GM19023 (cell line): ENCODE results near the gene CDKAL1.
"Not testable (repeated sequence)": the region's sequence is repeated elsewhere in the genome, so short reads cannot be mapped to it uniquely, and the experiment has no call there.

Experiments
- ATAC-seq: cut with Tn5 transposase; IDR thresholded peaks from one replicate; pipeline ENCODE4 v1.9.1; 2021; ENCODE audit warnings: mild to moderate bottlenecking, moderate library complexity; ENCODE audit not compliant: unreplicated experiment

The CDKAL1 gene

DNA sequence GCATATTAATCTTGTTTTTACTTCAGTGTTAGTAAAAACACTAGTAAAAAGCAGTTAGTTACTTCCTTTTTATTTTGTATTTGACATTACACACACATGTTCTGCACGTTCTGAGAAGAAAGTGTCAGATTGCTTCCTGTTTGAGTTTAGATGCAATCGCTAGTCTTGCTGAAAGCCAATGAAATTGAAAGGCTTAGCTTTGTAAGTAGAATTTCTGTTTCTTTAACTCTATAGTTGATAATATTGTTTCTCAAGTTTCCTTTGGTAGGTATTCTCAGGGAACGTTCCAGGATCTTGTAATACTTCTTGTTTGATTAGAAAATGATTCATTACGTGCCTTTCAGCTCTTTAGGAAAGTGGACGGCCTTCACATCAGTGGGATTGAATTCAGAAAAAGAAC lies 55.0 kb downstream of the CDKAL1 start:
- ATAC-seq, result no peak

DNA sequence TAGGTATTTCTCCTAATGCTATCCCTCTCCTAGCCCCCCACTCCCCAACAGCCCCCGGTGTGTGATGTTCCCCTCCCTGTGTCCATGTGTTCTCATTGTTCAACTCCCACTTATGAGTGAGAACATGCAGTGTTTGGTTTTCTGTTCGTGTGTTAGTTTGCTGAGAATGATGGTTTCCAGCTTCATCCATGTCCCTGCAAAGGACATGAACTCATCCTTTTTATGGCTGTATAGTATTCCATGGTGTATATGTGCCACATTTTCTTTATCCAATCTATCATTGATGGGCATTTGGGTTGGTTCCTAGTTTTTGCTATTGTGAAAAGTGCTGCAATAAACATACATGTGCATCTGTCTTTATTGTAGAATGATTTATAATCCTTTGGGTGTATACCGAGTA lies 56.2 kb downstream of the CDKAL1 start:
- ATAC-seq, result not testable (repeated sequence)

DNA sequence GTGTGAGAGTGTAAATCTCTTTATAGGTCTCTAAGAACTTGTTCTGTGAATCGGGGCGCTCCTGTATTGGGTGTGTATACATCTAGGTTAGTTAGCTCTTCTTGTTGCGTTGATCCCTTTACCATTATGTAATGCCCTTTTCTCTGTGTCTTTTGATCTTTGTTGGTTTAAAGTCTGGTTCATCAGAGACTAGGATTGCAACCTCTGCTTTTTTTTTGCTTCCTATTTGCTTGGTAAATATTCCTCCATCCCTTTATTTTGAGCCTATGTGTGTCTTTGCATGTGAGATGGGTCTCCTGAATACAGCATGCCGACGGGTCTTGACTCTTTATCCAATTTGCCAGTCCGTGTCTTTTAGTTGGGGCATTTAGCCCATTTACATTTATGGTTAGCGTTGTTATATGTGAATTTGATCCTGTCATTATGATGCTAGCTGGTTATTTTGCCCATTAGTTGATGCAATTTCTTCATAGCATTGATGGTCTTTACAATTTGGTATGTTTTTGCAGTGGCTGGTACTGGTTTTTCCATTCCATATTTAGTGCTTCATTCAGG lies 60.1 kb downstream of the CDKAL1 start:
- not testable (repeated sequence) for ATAC-seq

DNA sequence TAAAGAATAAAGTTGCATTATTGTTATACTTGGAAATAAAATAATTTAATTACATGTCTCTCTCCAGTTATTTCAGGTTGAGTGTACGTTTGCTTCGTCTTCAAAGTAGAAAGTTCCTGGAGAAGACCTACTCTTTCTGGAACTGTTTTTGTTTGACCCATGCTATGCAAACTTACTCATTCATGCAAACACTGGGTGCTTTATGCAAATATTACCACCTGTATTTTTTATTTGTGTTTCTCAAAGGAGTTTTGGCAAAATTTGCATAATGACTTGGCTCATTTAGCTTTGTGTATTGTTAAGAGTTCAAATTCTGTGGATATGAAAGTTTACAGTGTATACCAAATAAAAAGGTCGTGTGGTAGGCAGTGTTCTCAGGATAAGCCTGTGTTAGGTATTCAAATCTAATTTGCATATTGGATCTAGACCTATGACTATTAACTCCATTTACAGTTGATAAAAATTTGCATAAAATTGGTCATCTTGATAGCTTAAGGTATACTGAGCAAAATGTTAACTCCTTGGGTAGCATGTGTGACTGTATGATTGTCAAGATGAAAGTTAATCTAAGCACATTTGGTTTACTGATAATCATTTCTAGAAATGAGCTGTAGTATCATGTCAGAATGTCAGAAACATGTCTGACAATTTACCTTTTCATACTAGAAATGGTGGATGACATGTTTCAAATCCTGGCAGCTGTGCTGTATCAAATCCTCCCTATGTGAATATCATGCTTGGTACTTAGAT lies 65.2 kb downstream of the CDKAL1 start:
- no peak for ATAC-seq

DNA sequence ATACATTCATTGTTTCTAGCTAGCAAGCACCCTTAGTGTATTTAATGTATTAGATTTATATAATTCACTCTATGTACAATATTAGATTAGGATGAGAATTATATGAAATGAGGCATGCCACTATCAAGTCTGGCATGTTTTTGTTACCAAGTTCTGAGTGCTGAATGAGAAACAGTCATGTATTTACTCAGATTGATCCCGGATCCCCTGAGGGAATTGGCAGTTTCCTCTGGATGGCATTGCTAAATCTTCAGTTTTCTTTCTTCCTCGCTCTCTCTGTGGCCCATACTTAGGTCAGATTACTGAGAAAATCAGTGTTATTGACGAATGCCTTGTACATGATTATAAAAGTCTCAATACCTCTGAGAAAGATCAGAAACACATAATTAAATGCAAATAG lies 66.6 kb downstream of the CDKAL1 start:
- no peak for ATAC-seq

DNA sequence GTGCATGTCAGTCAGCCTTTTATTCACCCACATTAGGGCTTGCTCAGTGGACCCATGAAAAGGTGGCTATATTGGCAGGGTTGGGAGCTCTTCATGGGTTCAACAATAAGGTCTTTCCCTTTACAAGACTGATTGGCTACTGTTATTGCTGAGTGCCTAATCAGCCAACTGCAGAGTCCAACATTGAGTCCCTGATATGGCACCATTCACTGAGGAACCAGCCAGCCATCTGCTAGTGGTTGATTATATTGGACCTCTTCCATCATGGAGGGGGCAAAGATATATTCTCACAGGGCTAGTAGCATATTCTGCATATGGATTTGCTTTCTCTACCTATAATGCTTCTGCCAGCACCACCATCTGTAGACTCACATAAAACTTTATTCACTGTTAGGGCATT lies 69.9 kb downstream of the CDKAL1 start:
- ATAC-seq, result no peak

DNA sequence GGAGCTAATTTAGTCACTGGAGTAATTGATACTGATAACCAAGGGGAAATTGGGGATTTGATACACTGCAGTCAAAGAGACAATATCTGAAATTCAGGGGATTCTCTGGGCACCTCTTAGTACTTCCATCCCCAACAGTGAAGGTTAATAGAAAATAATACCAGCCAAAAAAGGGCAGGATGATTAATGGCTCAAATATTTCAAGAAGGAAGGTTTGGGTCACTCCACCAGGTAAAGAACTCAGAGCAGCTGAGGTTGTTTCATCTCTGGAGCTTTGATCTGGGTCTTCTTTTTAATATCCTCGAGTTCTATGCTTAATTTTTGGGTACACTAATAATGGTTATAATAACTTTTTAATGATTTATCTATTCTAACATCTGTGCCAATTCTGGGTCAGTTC lies 70.8 kb downstream of the CDKAL1 start:
- no peak for ATAC-seq

DNA sequence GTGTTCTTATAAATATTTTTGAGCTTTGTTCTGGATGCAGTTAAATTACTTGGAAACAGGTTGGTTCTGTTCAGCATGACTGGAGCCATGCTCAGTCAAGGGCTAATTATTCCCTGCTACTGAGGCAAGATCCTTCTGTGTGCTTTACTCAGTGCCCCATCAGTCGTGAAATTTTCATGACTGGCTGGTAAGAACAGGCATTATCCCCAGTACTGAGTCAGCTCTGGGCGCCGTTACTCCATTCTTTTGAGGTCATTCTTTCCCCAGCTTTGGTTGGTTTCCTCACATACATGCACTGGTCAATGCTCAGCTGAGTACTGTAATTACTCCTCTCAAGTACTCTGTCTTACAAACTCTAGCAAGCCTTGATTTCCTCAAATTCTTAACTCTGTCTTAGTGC lies 71.3 kb downstream of the CDKAL1 start:
- no peak for ATAC-seq

DNA sequence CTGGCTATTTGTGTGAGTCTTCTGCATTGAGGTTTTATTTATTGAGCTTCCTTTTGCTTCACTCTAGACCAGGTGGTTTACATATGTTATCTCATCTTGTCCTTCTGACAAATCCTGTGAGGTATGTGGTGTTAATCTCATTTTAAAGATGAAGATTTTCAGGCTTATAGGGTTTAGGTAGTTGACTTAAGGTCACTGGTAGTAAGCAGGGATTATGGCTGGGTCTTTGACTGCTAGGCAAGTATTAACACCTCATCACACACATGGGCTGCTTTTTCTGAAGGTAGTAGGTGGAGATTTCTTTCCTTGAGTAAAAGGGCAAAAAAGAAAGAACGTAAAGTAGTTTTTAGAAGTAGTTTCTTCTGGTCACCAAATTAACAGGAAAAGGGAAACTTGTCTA lies 72.6 kb downstream of the CDKAL1 start:
- ATAC-seq, result no peak

DNA sequence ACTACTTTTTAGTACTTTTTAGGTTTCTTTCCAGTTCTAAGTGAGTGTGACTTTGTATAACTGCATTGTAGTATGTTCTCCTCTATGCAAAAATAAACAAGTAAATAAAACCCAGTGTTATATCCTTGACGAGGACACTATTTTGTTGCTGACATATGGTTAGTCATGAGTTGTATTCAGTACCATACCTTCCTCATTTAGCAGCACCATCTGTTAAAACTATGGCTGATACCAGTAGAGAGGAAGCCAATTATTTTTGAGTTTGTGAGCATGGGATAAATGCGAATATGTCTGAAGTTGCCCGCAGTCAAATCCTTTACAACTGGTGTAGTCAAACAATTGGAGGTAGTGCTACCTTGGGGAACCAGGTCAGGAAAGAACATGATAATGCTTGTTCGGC lies 74.1 kb downstream of the CDKAL1 start:
- no peak for ATAC-seq

DNA sequence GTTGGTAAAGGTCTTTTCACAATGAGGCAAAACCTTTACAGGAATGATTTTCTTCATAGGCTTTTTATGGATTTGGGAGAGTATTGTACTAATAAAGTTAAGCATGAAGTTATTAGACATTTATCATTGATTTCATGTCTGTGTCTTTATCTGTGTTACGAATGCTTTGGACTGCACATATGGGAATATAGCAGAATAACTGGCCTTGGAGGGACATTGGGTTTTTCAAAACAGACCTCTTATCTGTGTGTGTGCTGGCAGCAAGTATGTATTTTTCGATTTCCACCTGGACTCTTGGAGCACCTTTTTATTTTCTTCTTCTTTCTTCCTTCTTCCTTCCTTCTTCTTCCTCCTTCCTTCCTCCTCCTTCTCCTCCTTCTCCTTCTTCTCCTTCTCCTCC lies 74.6 kb downstream of the CDKAL1 start:
- no peak for ATAC-seq

DNA sequence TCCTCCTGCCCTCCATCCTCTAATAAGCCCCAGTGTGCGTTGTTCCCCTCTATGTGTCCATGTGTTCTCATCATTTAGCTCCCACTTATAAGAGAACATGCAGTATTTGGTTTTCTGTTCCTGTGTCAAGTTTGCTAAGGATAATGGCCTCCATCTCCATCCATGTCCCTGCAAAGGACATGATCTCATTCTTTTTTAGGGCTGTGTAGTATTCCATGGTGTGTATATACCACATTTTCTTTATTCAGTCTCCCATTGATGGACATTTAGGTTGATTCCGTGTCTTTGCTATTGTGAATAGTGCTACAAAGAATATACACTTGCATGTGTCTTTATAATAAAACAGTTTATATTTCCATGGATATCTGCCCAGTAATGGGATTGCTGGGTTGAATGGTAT lies 75.7 kb downstream of the CDKAL1 start:
- ATAC-seq, result not testable (repeated sequence)

DNA sequence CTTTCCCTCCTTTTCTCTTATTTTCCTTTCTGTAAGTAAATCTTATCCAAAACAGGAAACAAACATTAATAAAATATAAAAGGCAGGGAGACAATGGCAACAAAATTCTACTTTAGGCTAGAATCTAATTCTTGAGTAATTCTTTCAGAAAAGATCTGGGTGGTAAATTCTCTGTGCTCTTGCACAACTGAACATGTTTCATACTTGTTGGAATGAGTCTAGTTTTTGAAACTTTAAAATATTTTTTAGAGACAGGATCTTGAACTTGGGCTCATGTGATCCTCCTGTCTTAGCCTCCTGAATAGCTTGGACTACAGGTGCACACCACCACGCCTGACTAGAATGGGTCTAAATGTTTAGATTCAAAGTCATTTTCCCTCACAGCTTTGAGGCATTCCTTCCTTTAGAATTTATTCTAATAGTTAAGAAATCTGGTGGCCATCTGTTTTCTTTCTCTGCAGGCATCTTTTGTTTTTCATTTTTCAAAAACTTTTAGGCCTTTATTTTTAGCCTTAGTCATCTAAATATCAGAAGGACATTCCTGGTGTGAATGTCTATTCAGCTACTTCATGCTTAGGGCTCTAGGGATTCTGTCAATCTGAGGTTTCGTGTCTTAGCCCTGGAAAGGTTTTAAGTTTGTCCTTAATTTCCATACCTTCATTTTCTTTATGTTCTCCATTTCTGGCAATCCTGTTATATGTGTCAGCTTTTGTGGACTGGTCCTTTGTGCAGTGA lies 76.5 kb downstream of the CDKAL1 start:
- ATAC-seq, result no peak

DNA sequence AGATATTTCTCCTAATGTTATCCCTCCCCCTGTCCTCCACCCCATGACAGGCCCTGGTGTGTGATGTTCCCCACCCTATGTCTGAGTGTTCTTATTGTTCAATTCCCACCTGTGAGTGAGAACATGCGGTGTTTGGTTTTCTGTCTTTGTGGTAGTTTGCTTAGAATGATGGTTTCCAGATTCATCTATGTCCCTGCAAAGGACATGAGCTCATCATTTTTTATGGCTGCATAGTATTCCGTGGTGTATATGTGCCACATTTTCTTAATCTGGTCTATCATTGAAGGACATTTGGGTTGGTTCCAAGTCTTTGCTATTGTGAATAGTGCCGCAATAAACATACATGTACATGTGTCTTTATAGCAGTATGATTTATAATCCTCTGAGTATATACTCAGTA lies 83.3 kb downstream of the CDKAL1 start:
- not testable (repeated sequence) for ATAC-seq

DNA sequence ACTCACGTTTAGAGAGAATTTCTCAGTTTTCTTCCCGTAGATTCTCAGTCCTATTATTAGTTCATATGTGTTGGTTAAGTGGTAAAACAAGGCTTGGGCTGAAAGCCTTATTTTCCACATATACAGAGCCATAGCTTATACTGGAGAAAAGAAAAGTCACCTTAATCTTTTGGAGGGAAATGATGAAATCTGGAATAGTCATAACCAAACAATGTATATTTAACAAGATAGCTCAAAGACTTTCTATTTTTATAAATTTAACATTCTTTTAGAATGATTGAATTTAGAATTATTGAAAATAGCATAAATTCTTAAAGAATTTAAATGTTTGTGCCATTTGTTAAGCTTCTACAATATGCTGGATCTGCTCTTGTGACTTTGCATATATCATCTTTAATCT lies 85.8 kb downstream of the CDKAL1 start:
- ATAC-seq, result no peak

DNA sequence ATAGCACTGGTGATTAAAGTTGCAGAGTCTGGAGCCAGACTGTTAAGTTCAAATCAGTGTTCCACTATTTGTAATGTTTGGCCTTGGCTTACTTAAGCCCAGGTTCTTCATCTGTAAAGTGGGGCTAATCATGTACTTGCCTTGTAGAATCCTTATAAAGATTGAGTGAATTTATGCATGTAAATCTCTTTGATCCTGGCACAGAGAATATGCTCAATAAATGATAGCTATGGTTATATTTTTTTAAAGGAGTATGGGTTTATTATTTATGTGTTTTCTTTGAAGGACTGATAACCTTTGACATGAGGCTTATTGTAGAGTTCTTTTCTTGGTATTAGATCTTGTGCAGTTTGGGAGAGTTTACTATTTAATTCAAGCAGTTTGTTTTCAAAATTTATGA lies 89.5 kb downstream of the CDKAL1 start:
- no peak for ATAC-seq

DNA sequence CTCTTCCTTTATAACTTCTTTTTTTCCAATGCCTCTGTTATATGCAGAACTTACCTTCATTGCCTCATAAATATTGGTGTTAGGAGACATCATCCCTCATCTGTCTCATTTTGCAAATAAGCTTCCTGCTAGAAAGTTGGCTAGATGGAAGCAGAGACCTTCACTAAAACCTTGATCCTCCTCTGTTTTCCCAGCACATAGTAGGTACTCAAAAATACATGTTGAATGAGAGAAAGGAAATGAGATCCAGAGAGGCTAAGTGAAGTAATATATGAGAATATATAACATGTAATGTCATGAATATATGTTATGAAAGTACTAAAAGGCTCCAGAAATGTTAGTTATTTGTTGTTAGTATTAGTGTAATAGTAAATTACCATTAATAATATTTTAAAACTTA lies 91.9 kb downstream of the CDKAL1 start:
- ATAC-seq, result no peak

DNA sequence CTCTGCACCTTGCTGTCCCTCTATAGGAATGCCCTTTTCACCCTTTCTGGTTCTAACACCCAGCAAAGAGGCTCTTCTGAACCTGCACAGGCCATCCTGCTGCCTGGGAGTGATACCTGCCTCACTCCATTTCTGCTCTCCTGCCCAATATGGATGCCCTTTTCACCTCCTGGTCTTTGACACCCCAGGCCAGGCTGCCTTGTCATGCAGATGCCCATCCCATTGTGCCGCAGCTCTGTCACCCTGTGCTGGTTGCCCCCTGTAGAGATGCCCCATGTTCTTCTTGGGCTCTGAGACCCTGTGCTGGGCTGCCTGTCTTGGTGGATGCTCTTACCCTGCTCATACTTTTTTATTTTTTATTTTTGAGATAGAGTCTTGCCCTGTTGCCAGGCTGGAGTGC lies 95.3 kb downstream of the CDKAL1 start:
- no peak for ATAC-seq

DNA sequence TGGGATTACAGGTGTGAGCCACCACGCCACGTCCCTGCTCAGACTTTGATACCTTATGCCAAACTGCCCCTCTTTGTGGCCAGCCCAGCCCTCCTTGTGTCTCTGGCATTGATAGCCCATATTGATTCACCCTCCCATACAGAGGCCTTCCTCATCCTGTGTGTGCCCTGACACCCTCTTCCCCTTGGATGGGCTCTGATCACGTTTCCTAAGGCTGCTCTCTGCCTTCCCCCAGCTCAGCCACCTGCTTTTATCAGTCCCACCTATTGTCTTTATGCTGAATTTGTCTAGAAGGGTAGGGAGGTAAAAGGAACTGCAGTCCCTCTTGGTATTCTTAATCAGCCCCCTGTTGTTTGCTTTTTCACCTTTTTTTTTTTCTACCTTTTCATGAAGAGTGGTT lies 95.9 kb downstream of the CDKAL1 start:
- ATAC-seq, result no peak

DNA sequence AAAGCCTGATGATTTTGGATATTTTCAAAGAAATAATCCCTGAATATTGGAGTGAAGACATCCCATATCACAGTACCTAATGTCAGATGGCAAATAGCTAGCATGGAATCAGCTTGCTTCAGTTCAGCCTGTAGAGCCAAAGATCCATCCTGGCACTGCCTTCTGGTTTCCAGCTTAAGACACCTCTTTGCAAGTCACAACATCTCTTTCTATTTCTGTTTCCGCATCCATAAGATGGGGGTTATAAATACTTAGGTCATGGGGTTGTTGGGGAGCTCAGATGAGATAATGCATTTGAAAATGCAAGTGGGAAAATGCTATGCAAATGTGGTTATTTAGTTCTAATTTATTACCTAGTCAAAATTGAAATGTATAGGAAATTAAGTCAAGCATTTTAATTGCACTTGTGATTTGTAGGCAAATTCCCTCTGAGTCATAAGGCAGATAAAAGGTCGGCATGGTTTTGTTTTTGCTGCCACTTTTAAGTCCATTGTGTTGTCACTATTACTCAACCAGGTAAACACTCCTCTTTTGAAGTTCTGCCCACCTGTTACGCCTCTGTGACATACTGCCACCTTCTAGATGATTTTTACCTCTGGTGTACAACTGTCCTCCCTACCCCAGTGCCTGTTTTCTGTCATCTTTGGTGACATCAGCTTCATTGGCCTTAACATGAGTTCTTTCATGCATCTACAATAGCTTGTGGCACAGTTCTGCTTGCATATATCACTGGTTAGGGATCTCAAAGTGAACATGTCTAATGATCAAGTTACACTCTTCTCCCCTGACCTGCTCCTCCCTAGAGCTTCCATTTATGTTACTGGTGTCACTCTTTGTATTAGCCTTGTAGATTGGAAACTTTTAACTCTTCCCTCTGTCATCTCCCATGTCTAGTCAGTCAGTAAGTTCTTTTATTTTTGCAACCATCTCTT lies 96.6 kb downstream of the CDKAL1 start:
- ATAC-seq, result no peak

DNA sequence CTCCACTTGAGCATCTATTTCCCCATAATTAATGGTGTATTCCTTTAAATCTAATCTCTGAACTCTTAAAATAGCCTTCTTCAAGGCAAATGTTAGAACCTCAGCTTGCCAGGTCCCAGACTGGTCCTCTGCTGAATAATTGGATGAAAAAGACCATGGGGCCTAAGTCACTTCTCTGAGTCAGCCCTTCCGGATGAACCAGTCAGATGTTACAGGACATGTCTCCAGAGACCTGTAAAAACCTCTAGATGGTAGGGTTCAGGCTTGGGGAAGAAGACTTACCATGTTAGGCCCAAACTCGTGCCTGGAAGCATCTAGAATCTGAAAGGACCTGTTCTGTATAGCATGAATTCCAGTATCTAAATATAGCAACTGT lies 97.3 kb downstream of the CDKAL1 start:
- ATAC-seq, result no peak
